ENCODE results near the gene SHC3.

SHC3 gene

DNA sequence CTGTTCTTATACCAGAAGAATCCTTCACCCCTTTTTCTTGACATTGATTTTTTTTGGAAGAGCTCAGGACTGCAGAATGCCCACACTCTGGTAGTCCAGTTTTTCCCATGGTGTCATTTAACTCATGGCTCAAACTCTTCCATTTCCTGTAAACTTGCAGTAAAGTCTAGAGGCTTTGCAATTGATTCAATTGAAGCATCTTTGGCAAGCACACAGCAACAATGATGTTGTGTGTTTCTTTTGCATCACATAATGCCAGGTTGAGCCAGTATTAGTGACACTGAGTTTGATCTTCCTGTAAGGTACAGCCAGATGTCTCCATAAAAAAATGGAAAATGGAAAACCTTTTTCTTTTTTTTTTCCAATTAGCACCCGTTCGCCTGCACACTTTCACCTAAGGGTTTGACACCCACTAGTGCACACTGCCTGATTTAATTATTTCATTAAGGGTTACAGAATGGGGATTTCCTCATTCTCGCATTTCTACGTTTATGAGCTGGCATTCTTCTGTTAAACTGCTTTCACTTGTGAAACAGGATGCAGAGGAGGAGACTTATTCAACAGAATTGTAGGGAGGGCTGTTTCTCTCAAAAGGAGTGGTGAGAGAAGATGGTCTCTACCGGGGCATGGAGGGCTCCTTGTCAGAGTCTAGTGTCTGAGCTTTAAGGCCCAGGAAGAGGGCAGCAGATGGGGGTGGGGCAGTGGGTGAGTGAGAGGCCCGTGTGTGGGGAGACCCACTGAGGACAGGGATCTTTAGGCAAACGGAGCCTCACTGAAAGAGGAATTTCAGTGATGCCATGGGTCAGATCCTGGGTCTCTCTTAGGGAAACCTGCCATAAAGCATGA lies 189.6 kb downstream of the SHC3 start:
- DNase-seq: no peak

DNA sequence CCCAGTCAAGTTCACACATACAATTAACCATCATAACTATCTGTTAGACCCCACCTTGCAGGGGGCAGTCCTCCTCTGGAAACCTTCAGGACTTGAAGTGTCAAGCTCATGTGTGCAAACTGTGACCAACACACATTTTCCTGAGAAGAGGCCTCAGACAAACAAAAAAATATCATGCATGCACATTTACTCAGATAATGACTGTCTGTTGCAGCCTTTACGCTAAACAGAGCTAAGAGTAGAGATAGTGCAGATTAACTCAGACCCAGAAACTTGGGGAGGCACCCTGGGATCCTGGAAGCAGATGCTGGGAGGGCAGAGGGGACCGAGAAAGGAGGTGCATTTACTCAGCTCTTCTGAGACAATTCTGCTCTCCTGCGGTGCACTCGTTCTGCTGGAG lies 191.0 kb downstream of the SHC3 start:
- DNase-seq: no peak

DNA sequence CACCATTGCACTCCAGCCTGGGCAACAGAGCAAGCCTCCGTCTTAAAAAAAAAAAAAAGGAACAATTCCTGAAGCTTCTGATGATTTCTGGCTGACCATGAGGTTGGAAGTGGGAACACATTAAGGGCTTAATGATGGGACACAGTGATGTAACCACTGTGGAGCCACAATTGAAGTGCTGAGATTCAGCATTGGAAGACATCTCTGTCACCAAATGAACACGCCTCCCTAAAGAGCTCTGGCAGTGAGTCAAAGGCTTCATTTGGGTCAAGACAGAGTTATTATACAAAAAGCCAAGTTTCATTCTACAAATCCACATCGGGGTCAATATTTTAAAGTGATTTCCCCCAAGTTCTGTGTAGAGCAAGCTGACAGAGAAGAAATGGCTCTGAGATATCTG lies 191.8 kb downstream of the SHC3 start:
- no peak for DNase-seq

DNA sequence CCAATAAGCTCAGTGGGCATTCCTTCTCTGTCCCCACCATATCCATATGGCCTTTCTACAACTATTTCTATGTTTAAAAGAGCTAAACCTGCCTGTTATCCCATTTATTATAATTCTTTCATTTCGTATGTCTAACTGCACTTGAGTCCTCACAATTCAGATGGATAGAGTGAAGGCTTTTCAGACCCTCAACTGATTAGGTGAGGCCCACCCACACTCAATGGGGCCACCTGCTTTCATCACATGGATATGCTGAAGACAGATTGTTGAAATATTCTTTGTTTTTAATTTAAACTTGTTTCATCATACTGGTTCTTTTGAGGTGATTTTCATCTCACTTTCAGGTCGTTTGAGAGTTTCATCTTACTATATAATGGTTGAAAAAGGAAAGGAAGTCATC lies 193.0 kb downstream of the SHC3 start:
- DNase-seq: no peak

DNA sequence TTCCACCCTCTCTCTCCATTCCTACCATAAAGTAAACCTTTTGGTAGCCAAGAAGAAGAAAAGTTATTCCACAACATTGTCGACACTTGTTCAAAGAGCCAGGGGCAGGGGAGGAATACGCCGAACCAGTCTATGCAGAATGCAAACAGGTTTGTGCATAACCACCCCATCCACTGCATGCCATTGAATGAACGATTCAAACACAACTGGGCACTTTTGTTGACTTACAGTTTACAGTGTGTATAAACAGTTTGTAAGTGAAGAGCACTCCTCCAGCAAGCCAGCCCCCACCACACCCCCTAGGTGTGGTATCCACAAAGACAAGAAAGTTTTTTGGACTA lies 194.1 kb downstream of the SHC3 start:
- DNase-seq: no peak

DNA sequence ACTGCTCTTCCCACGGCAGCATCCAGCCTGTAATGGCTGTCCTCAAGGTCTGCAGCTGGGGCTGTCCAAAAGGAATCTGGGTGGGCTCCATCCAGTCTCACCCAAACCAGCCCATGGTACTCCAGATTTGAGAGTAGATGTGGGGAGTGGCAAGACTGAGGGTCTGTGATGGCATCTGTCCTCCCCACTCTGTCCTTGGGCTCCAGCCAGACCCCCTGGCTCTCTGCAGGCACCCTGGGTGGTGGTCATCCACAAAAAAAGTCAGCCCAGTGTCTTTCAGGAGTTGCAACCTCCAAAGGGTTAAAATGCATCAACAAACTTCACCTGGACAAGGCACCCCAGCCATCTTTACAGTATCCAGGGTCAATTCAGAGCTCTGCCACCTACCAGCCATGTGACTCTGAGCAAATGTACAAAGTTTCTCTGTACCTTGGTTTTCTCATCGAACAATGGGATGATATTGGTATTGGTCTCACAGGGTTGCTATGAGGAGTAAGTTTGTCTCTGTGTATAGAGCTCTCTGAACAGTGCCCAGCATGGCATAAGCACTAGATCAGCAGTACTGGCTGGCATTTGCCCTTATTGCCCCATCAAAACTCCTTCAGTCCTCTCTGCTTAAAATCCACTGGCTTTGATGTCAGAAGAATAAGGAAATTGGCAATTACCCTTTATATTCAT lies 194.6 kb downstream of the SHC3 start:
- DNase-seq: no peak

DNA sequence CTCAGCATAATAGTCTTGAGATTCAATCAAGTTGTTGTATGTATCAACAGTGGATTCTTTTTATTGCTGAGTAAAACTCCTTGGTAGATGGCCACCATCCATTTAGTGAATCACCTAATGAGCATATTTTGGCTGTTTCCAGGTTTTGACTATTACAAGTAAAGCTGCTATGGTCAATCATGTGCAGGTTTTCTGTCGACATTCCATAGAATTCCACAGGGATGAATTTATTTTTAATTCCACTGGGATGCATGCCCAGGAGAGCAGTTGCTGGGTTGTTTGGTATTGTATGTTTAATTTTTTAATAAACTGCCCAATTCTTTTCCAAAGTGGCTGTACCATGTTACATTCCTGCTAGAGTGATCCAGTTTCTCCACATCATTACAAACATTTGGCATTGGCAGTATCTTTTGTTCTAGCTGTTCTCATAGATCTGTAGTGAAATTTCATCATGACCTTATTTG lies 197.8 kb downstream of the SHC3 start:
- no peak for DNase-seq

DNA sequence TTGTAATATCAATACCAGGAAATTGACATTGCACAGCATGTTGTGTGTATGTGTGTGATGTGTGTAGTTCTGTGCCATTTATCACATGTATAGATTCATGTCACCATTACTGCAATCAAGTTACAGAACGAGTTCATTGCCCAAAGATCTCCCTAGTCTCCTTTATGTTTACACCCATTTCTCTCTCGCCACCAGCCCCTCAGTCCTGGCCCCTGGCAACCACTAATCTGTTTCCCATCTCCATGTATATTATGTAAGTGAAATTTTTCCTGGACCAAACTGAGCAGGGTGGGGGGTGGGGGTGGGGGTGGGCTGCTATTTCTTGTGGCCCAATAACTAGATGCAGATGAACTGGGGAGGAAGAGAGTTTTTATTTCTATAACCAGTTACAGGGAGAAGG lies 198.8 kb downstream of the SHC3 start:
- DNase-seq: no peak

DNA sequence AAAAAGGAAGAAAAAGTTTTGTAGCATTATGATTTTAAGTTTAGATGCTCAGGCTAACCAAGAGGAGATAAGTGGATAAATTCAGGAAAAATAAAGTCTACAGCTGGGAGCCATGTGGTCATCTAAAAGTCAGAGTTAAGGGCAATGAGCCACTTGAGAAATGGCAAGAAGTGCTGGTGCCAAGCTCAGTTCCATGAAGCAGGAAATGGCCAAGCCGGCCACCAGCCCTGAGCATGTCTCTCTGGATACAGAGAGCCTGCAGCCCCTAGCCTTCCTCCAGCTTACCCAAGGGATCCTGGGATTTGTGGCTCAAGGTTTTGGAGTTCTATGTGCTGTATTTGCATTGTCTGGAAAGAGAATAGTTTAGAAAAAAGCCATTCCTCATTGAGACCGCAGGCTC lies 199.6 kb downstream of the SHC3 start:
- DNase-seq: no peak

DNA sequence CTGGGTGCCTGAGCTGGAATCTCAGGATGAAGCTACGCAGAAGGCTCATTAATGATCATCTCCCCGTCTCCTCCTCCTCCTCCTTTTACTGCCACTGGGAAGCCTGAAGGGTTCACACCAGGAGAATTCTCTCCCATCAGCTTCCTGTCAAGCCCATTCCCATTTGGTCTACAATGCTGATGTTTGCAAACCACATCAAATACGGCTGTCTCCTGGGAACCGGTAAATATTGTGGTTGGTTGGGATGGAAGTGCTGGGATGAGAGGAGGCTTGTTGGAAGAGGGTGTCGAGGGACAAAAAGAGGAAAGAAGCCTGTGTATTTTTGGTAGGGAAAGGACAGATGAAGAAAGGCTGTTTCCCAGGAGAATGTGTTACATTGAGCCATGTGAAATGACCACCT lies 200.6 kb downstream of the SHC3 start:
- no peak for DNase-seq

DNA sequence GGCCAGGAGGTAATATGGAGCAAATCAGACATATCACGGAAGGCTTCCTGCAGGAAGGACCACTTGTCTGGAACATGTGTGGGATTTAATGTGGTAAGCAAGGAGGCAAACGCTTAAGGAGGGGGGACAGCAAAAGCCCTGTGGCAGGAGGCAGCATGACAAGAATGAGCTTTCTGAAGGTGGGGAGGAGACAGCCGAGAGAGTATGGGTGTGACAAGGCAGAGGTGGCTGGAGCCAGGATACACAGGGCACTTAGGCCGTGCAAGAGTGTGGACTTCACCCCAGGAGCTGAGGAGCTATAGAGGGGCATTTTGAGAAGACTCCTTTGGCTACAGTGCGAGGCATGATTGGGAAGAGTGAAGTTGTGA lies 201.7 kb downstream of the SHC3 start:
- DNase-seq: no peak

DNA sequence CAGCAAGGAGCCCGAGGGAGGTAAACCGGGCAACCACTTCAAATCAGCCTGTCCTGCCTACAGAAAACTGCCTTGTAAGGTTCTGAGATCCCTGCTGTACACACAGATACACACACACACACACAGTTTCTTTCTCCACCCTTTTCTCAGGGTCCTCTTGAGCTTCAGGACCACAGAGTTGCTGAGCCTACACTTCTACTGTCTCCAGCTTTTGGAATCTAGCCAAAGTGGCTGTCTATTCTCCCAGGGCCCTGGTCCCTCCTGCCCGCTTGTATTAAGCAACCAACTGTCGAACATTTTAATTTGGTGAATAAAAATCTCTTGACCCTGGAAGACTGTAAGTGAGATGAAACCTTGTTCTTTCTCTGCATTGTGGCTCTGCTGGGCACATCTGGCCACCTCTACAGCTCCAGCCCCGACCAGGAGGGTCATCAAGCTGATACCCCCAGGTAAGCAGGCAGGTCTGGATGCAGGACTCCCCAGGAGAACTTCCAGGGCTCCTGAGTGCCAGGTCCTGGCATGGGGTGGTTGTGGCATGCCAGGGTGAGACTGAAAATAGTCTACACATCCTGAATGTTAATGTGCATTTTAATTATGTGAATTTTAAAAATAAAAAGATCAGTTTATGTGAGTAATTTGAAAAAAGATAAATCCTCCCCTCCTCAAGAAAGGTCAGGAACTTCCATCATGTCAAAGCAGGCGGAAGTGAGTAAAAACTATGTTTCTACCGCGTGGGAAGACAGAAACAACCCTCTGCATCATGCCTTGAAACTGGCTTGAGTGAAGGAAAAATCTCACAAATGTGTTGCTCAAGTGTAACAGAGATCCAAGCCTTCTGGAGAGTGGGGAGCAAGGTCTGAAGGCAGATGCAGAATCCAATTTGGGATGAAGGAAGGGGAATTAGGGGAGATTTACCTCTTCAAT lies 202.4 kb downstream of the SHC3 start:
- DNase-seq: no peak

DNA sequence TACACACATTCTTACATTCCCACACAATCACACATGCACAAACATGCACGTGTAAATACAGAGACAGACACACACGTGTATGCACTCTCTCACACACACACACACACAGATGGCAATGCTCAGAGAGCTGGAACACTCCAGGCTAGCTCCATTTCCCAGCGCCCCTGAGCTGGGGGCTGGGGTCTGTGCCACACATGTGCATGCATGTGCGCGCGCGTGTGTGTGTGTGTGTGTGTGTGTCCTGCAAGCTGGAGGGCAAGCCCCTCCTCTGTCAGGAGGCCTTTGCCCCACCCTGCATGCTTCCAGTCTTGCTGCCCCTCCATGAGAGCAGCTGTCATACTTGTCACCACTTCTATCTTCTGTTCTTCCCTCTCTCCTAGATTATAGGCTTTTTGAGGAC lies 204.0 kb downstream of the SHC3 start:
- DNase-seq: no peak

DNA sequence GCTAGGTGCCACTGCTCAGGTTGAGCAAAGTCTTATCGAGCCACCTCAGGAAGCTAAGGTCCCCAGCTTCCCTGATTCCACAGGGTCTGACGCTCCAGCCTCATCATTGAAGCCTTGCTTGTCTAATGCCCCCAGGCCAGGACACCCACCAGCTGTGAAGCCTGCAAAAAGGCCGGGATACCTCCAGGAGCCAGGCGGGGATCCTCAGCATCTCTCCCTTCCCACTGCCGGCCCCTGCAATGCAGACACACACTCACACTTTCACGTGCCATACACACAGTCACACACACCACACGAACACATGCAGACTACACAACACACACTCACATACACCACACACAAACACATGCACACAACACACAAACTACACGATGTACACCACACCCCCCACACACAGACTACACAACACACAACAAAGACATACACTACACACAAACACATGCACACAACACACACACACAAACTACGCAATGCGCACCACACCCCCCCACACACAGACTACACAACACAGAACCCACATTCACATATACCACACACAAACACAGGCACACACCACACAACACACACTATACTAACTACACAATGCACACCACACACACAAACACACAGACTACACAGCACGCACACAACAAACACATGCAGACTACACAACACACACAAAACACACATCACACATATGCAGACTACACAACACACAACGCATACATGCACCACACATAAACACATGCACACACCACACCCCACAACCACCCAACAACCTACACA lies 205.2 kb downstream of the SHC3 start:
- DNase-seq: no peak

DNA sequence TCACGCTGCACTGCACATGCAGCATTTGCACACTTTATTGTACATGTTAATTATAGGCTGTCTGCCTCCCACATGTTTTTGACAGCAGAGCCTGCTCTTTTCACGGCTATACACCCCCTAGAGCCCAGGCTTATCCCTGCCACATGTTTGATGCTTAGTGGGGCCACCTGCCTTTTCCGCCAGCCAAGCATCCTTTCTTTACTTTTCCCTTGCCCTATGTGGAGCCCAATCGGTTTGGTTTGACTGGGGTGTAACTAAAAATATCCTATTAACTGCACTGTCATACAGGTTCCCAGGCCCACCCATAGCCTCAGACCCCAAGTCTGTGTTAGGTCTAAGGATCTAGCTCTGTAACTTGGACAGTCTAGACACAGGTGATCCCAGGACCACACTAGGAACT lies 206.2 kb downstream of the SHC3 start:
- no peak for DNase-seq

DNA sequence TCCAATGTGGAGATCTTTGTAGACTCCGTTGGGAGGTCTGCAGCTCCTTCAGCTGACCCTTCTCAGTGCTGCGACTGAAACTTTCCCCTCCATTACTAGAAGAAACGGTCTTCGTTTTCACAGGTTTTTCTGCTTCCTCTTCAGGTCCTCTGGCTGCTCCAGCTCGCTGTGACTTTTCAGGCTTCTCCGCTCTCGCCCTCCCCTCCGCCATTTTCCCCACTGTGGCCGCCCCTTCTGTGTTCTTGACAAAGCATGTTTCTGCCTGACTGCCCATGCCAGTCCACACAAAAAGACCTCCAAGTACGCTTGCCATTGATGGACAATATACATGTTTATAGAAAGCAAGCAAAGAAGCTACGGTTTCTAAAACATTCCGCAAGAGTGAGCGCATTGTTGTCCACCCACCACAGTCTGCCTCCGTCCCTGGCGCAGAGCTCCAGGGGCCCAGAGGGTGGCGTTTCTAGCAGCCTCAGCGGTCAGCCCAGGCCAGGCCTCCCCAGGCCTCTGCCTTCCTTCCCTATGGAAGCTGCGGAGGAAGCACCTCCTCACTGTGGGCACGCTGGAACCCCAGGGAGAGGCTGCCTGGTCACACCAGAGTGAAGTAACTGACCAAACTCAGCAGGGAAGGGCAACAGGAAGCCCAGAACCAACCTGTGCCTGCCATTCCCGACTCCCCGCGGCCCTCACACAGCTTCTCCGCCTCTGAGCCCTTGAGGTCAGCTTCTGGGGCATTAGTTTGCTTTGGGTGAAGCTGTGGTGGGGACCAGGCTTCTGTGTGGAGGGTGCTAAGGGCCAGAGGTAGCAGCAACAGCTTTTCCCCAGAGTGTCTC lies 207.3 kb downstream of the SHC3 start:
- DNase-seq: no peak

DNA sequence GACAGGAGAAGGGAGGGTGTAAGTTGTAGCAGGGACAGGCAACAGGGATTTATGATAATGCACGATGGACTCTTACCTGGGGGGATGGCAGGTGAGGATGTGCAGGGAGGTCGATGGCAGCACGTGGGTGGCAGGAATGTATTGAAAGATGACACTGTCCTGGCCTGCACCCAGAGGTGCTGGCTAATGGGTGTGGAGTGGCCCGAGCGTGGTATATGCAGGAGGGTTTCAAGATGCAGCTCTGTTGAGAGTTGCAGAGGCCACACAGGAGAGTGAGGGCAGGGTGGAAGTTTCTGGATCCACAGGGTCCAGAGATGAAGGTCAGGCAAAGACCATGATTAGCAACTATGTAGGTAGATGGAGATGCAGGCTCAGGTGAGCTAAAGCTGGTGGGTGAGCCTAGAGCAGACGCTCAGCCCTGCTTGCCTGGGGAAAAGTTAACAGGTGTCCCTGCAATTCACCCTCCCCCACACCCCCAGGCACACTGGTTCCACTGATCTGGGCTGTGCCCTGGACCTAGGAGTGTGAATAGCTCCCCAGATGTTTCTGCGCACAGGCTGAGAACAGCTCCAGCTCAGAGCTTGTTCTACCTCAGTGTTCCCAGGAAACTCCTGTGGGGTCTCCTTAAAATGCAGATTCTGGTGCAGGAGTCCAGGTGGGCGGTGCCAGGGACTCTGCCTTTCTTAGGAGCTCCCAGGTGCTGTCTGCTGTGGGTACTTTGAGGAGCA lies 208.8 kb downstream of the SHC3 start:
- DNase-seq: no peak

DNA sequence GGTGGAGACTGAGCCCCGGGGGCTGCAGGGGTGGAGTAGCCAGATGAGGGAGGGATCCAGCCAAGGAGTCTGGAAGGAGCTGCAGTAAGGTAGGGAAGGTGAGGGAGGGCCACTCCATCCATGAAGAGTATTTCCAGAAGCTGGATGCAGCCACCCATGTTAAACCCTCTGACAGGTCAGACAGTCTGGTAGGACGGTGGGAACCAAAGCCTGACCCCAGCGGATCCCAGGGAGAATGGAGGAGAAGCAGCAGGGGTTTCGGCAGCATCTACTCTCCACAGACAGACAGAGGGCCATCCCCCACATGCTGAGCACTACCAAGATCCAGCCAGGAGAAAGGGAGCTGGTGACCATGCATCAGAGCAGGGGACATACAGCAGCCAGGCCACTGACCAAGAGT lies 209.8 kb downstream of the SHC3 start:
- DNase-seq: no peak

DNA sequence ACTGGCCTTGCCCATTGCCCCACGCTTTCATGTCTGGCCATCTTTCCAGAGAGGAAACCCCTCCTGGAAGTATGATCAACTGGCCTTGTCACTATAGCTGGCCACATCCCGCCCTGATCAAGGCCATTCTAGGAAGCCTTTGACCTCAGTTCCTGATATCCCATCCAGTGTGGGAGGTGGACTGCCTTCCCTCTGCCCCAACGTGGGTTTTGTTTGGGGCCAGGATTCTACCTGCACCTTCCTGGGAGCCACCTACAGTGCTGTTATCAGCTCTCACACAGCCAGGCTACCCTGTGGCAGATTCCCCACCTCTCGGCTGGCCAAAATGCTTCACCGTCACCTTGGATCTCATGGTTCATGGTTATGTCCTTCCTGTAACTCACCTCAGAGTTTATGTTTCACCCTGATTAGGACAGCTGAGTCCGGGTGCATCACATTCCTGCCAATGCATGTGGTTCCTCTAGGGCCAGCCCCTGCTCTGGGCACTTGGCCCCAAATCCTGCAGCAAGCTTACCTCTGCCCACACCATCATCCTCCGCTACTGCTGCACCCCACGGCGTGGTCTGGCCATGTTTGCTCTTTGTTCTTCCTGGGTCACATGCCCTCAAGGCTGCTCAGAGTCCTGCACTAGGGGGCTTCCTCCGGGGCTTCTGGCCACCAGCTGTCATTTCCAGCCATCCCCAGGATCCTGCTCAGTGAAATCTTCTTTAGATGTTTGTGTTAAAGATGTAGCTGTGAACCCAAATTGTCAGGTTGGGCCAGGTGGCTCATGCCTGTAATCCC lies 211.5 kb downstream of the SHC3 start:
- DNase-seq: no peak

Measured in nucleus accumbens (tissue), 56 donors.